ENCODE data around the gene GALNT18.

- TF ChIP-seq CTCF (conservative IDR thresholded peaks at IDR 0.05; ENCODE audit: low read depth in 2 of 2) (no peak), POLR2AphosphoS5 (IDR thresholded peaks at IDR 0.05; ENCODE audit: low read depth) (no peak), ZNF462 (CRISPR knock-in tag; IDR thresholded peaks at IDR 0.05) (no peak), EZH2phosphoT487 (IDR thresholded peaks at IDR 0.05; ENCODE audit: unreplicated experiment) (no peak), JUNB (IDR thresholded peaks at IDR 0.05; ENCODE audit: unreplicated experiment) (no peak), EZH2 (IDR thresholded peaks at IDR 0.05; ENCODE audit: low read depth, unreplicated experiment) (no peak), ETS1 (IDR thresholded peaks at IDR 0.05) (no peak), CREB1 (CRISPR knock-in tag; IDR thresholded peaks at IDR 0.05; ENCODE audit: low read depth) (no peak), NANOG (IDR thresholded peaks at IDR 0.05; ENCODE audit: borderline replicate concordance) (no peak), REST (IDR thresholded peaks at IDR 0.05; ENCODE audit: unreplicated experiment) (no peak), ZNF331 (CRISPR knock-in tag; IDR thresholded peaks at IDR 0.05; ENCODE audit: low read depth) (no peak)
These were observed 85.2 kb downstream of the GALNT18 start for GRCh38 chr11:11536650-11537049.
